AG09309 (cell line): ENCODE measurements around the gene EIF6.

ENCODE experiments used
- DNase-seq: peaks from one replicate; pipeline ENCODE4 v3.0.0-alpha.2; 2010; ENCODE audit warnings: low read depth
- H3K4me3 ChIP-seq: 2 replicates; pipeline ENCODE4 v1.5.1; 2011; ENCODE audit warnings: mild to moderate bottlenecking, low read depth, low read length, moderate library complexity; ENCODE audit not compliant: control insufficient read depth
- TF ChIP-seq, protein P1 (sequence below): IDR thresholded peaks from 2 replicates; pipeline ENCODE4 v1.5.1; 2011; ENCODE audit warnings: mild to moderate bottlenecking, low read depth, low read length, inconsistent platforms; ENCODE audit not compliant: insufficient read depth, control insufficient read depth; ENCODE audit errors: missing control alignments

Gene EIF6

DNA sequence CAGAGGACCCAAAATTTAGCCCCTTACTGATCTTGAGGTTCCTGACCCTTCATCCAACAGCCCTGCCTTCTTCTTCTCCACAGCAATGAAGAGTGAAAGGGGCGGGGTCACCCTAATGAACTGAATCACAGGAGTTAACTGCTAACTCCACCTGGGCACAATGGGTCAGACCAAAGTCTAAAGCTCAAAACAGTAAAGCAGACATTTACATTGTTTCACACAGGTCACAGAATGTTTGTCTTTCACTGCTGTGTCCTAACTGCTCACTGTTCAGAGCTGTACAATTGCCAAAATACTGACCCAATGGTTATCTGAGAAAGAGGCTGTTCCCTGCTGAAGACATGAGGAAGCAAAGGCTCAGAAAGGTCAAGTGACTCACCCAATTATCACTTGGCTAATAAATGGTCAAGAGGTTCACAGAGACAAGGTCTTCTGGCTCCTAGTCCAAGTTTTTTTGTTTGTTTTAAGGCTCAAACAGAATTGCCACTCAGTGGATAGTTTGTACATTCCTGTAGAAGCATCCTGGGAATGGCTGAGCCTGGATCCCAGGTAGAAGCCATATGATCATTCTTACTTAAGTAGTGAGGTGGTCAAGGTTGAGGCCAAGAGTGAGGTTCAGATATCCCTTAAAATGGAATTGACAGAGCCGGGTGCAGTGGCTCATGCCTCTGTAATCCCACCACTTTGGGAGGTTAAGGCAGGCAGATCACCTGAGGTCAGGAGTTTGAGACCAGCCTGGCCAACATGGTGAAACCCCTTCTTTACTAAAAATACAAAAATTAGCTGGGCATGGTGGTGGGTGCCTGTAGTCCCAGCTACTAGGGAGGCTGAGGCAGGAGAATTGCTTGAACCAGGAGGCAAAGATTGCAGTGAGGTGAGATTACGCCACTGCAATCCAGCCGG, 42.8 kb upstream of the EIF6 start:
- no peak overlapping the region for H3K4me3 ChIP-seq
- DNase-seq = no peak
- TF ChIP-seq, protein P1, sequence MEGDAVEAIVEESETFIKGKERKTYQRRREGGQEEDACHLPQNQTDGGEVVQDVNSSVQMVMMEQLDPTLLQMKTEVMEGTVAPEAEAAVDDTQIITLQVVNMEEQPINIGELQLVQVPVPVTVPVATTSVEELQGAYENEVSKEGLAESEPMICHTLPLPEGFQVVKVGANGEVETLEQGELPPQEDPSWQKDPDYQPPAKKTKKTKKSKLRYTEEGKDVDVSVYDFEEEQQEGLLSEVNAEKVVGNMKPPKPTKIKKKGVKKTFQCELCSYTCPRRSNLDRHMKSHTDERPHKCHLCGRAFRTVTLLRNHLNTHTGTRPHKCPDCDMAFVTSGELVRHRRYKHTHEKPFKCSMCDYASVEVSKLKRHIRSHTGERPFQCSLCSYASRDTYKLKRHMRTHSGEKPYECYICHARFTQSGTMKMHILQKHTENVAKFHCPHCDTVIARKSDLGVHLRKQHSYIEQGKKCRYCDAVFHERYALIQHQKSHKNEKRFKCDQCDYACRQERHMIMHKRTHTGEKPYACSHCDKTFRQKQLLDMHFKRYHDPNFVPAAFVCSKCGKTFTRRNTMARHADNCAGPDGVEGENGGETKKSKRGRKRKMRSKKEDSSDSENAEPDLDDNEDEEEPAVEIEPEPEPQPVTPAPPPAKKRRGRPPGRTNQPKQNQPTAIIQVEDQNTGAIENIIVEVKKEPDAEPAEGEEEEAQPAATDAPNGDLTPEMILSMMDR = no peak

DNA sequence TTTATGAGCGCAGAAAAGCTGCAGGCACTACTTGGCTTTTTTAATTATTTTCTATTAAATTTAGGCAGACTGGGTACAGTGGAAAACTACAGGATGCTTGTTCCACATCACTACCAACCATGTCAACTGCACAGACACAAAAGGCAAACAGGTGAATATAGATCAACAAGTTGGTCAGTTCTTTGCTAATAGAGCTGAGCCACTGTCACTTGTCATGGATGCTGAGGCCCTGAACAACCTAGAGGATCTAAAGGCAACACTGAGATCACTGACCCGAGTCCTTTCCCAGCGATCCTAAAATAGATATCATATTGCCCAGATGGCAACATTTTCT, 42.1 kb upstream of the EIF6 start:
- no peak for DNase-seq
- H3K4me3 ChIP-seq = no peak overlapping the region
- TF ChIP-seq, protein P1 = no peak

DNA sequence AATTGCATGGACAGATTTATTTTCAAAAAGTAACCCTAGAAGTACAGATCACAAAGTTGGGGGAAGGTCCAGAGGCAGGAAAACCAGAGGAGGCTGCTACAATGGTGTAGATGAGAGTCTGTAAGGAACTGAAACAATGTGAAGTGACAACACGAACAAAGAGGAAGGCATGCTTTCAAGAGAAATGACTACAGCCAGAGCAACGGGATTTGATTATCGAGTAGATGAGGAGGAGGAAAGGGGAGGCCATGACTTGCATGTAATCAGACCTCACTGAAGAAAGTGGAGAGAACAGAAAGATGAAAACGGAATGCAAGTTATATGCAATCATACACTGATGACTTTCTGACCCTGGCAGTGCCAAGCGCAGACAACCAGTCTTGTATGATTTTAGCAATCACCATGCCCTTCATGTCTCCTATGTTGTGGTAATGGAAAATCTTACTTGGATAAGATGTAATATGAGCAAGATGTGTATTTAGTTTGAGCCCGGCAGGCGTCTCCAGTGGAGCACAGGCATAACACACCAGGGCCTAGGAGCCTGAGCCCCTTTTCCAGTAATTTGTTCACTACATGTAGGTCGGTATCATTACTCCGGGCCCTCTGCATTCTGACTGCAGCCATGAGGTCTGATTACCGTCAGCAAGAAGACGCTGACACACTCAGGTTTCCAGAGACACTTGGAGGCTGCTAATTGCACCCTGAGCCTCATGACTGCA, 41.6 kb upstream of the EIF6 start:
- no peak overlapping the region for H3K4me3 ChIP-seq
- DNase-seq = no peak
- TF ChIP-seq, protein P1 = peak; percentile 13

DNA sequence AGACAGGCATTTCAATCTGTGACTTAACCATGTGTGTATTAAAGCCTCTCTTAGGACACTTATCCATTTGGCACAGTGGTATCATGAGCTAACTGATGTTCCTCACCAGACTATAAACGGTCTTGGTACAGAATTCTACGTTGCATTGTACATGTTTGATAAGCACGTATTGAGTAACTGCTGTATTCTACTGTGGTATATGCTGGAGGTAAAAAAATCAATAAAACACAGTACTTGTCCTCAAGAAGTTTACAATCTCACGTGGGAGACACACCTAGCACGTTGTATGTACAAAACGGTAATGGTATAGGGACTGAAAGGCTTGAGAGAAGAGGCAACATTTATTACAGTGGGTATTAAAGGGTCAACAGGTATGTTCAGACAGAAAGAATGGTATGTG, 40.8 kb upstream of the EIF6 start:
- DNase-seq = no peak
- no peak overlapping the region for H3K4me3 ChIP-seq
- TF ChIP-seq, protein P1 = no peak

DNA sequence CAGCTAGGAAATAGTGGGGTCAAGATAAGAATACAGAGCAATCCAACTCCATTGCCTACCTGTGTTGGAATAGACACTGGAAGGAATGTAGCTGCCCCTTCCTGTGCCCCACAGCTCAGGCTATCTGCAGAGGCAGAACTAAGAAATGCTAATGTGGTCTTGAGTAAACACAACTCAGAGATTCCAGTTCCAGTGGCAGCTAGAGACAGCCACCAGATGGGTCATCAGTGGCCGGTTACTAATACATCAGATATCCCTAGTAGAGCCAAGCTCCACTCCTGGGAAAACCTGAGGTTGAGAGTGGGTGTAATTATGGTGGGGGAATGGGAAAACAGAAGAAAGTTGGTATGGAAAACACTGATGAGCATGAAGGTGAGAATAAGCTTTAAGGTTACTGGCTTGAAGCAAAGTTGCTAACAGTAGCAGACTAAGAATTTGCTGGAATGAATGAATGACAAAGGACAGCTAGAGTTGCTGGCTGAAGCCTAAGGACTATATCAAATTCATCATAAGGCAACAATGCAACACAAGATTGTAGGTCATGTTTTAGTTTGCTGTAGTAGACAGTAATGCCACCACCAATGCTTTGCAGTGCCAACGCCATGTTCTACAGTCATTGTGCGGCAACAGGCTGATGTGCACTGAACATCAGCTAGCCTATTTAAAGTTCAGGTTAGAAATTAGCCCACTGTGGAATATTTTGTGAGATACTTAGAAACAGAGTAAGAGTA, 36.0 kb upstream of the EIF6 start:
- TF ChIP-seq, protein P1 = no peak
- H3K4me3 ChIP-seq = no peak overlapping the region

DNA sequence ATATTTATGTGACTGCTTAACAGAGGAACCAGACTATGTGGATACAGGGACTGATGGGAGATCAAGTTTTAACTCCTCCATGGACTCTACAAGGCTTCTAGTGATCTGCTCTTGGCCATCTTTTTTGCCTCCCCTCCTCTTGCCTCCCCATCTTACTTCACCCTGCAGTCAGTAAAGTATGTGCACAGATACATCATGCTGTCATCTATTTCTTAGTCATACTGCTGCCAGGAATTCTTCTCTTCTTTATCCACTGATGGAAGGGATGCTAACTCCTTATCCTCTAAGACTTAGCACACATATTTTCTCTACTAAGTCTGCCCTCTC, 35.3 kb upstream of the EIF6 start:
- DNase-seq = no peak
- no peak overlapping the region for H3K4me3 ChIP-seq
- TF ChIP-seq, protein P1 = no peak

More for the DNA sequence above, 36.0 kb upstream of the EIF6 start:
- no peak for DNase-seq
